ENCODE measurements around the gene CALCOCO2. TPM values are rescaled to one million over a fixed set of nuclear protein-coding genes. Genes with fewer than 3 reads are reported as not detected.
A peak's percentile ranks its signal among the peaks of the same experiment; 100 is the strongest.

CALCOCO2 gene
- total and polyA plus RNA-seq, 2 of the 13 experiments (the other 11 are each of a cell fraction or from before 2014, with no cell fraction given): 72.9 to 111 TPM

GRCh38 chr17:48910370-48910769 is 79.5 kb downstream of the CALCOCO2 start (continued):
- TF ChIP-seq ZNF326 (CRISPR knock-in tag; IDR thresholded peaks at IDR 0.05; ENCODE audit: borderline replicate concordance) (no peak), MED1 (CRISPR knock-in tag; IDR thresholded peaks at IDR 0.05) (no peak), ZSCAN25 (CRISPR knock-in tag; IDR thresholded peaks at IDR 0.05) (no peak), AHR (CRISPR knock-in tag; IDR thresholded peaks at IDR 0.05) (no peak), ZNF12 (CRISPR knock-in tag; IDR thresholded peaks at IDR 0.05) (no peak), POLR2G (IDR thresholded peaks at IDR 0.05; ENCODE audit: low read depth, low read length) (peak; percentile 14; the same call in 1 of the 2 replicates), NFKB2 (CRISPR knock-in tag; IDR thresholded peaks at IDR 0.05; ENCODE audit: borderline replicate concordance) (no peak), ZKSCAN5 (CRISPR knock-in tag; IDR thresholded peaks at IDR 0.05) (no peak), NCOA1 (CRISPR knock-in tag; IDR thresholded peaks at IDR 0.05) (no peak), ZNF674 (CRISPR knock-in tag; IDR thresholded peaks at IDR 0.05; ENCODE audit: low read depth) (no peak), DNMT1 (CRISPR knock-in tag; IDR thresholded peaks at IDR 0.05) (no peak), ZNF556 (CRISPR knock-in tag; IDR thresholded peaks at IDR 0.05; ENCODE audit: borderline replicate concordance) (no peak), POLR2A (IDR thresholded peaks at IDR 0.05; ENCODE audit: insufficient read depth in 1 of 2, low read depth in 2 of 2, low read length in 2 of 2) (peak in 1 of 2 experiments; percentile 26; a peak in 1 of 4 replicates), ZBTB34 (CRISPR knock-in tag; IDR thresholded peaks at IDR 0.05) (no peak), ZNF569 (CRISPR knock-in tag; IDR thresholded peaks at IDR 0.05; ENCODE audit: borderline replicate concordance) (no peak), HMG20B (CRISPR knock-in tag; conservative IDR thresholded peaks at IDR 0.05) (peak; percentile 80; the same call in 1 of the 2 replicates), ZNF562 (CRISPR knock-in tag; IDR thresholded peaks at IDR 0.05; ENCODE audit: borderline replicate concordance) (no peak), ZNF24 (IDR thresholded peaks at IDR 0.05) (no peak), PITX1 (CRISPR knock-in tag; IDR thresholded peaks at IDR 0.05) (no peak), IRF2 (CRISPR knock-in tag; IDR thresholded peaks at IDR 0.05) (no peak), NR2F2 (IDR thresholded peaks at IDR 0.05; ENCODE audit: borderline replicate concordance, low read depth) (no peak), ZNF121 (CRISPR knock-in tag; IDR thresholded peaks at IDR 0.05) (no peak), CHD2 (IDR thresholded peaks at IDR 0.05; ENCODE audit: low read depth, low read length) (no peak), ATAD3A (CRISPR knock-in tag; IDR thresholded peaks at IDR 0.05) (no peak), NR1H2 (CRISPR knock-in tag; IDR thresholded peaks at IDR 0.05; ENCODE audit: borderline replicate concordance, low read depth) (no peak), HNRNPH1 (optimal IDR thresholded peaks at IDR 0.05; ENCODE audit: low read depth, low read length) (no peak), SYNCRIP (IDR thresholded peaks at IDR 0.05; ENCODE audit: insufficient read depth, low read depth, low read length) (no peak), ZKSCAN8 (CRISPR knock-in tag; IDR thresholded peaks at IDR 0.05; ENCODE audit: borderline replicate concordance) (0 out of 2 replicates have a peak, but pooled peaks have one; percentile 24), ZNF34 (CRISPR knock-in tag; IDR thresholded peaks at IDR 0.05; ENCODE audit: borderline replicate concordance) (no peak), MEIS1 (CRISPR knock-in tag; IDR thresholded peaks at IDR 0.05; ENCODE audit: borderline replicate concordance) (no peak), MBD4 (IDR thresholded peaks at IDR 0.05; ENCODE audit: borderline replicate concordance, low read length) (no peak), ZNF552 (CRISPR knock-in tag; IDR thresholded peaks at IDR 0.05; ENCODE audit: borderline replicate concordance) (no peak), CREBL2 (CRISPR knock-in tag; IDR thresholded peaks at IDR 0.05; ENCODE audit: borderline replicate concordance) (no peak), HNF4A (CRISPR knock-in tag; IDR thresholded peaks at IDR 0.05) (no peak)
